ENCODE results near the gene UNC13A.

DNA sequence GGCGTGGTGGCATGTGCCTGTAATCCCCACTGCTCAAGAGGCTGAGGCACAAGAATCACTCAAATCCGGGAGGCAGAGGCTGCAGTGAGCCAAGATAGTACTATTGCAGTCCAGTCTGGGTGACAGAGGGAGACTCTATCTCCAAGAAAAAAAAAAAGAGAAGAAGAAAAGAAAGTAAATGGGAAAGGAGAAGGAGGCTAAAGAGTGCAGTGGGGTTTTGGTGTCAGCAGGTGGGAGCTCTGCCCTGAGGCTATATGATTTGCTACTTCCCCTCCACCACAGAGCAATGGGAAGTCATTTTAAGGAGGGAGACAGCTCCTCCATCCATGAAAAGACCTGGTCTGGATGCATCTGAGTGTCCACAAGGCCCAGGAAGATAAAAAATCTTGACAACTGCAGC is 23.1 kb downstream of the UNC13A start:
- TF ChIP-seq POLR2AphosphoS5 (IDR thresholded peaks at IDR 0.05; ENCODE audit: low read depth) (no peak), GABPA (IDR thresholded peaks at IDR 0.05; ENCODE audit: low read depth) (no peak)
- TF ChIP-seq, protein P1, sequence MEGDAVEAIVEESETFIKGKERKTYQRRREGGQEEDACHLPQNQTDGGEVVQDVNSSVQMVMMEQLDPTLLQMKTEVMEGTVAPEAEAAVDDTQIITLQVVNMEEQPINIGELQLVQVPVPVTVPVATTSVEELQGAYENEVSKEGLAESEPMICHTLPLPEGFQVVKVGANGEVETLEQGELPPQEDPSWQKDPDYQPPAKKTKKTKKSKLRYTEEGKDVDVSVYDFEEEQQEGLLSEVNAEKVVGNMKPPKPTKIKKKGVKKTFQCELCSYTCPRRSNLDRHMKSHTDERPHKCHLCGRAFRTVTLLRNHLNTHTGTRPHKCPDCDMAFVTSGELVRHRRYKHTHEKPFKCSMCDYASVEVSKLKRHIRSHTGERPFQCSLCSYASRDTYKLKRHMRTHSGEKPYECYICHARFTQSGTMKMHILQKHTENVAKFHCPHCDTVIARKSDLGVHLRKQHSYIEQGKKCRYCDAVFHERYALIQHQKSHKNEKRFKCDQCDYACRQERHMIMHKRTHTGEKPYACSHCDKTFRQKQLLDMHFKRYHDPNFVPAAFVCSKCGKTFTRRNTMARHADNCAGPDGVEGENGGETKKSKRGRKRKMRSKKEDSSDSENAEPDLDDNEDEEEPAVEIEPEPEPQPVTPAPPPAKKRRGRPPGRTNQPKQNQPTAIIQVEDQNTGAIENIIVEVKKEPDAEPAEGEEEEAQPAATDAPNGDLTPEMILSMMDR (IDR thresholded peaks at IDR 0.05; ENCODE audit: insufficient read depth, low read length), result no peak
- TF ChIP-seq, protein P2, sequence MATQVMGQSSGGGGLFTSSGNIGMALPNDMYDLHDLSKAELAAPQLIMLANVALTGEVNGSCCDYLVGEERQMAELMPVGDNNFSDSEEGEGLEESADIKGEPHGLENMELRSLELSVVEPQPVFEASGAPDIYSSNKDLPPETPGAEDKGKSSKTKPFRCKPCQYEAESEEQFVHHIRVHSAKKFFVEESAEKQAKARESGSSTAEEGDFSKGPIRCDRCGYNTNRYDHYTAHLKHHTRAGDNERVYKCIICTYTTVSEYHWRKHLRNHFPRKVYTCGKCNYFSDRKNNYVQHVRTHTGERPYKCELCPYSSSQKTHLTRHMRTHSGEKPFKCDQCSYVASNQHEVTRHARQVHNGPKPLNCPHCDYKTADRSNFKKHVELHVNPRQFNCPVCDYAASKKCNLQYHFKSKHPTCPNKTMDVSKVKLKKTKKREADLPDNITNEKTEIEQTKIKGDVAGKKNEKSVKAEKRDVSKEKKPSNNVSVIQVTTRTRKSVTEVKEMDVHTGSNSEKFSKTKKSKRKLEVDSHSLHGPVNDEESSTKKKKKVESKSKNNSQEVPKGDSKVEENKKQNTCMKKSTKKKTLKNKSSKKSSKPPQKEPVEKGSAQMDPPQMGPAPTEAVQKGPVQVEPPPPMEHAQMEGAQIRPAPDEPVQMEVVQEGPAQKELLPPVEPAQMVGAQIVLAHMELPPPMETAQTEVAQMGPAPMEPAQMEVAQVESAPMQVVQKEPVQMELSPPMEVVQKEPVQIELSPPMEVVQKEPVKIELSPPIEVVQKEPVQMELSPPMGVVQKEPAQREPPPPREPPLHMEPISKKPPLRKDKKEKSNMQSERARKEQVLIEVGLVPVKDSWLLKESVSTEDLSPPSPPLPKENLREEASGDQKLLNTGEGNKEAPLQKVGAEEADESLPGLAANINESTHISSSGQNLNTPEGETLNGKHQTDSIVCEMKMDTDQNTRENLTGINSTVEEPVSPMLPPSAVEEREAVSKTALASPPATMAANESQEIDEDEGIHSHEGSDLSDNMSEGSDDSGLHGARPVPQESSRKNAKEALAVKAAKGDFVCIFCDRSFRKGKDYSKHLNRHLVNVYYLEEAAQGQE (IDR thresholded peaks at IDR 0.05; ENCODE audit: insufficient replicate concordance, low read depth), result no peak

All from HL-60 (cell line).